Type B pancreatic cell (in vitro differentiated cells): ENCODE data around the gene CRHBP. TPM values are rescaled to one million over a fixed set of nuclear protein-coding genes. Genes with fewer than 3 reads are reported as not detected.
"Not testable (repeated sequence)": the region's sequence is repeated elsewhere in the genome, so short reads cannot be mapped to it uniquely, and the experiment has no call there.

ENCODE experiments used
- DNase-seq: peaks from one replicate; pipeline ENCODE4 v3.0.0; 2021; ENCODE audit warnings: mixed read lengths; ENCODE audit not compliant: unreplicated experiment; ENCODE audit errors: extremely low spot score
- H3K27ac Mint-ChIP-seq: 2 replicates; pipeline ENCODE4 v1.8.0; 2021; ENCODE audit warnings: mild to moderate bottlenecking, mixed read lengths
- H3K27me3 Mint-ChIP-seq: 2 replicates; pipeline ENCODE4 v1.8.0; 2021; ENCODE audit warnings: mixed read lengths
- H3K36me3 Mint-ChIP-seq: 2 replicates; pipeline ENCODE4 v1.8.0; 2021; ENCODE audit warnings: mixed read lengths
- H3K4me1 Mint-ChIP-seq: one replicate; pipeline ENCODE4 v1.8.0; 2021; ENCODE audit warnings: mixed read lengths; ENCODE audit not compliant: unreplicated experiment
- H3K4me3 Mint-ChIP-seq: 2 replicates; pipeline ENCODE4 v1.8.0; 2021; ENCODE audit warnings: mild to moderate bottlenecking, mixed read lengths
- H3K9me3 Mint-ChIP-seq: 2 replicates; pipeline ENCODE4 v1.8.0; 2021; ENCODE audit warnings: mixed read lengths
- total RNA-seq: library from RNA; stranded (reverse); gene quantifications from 2 replicates; pipeline ENCODE4 v1.2.1, GENCODE V29; 2021; ENCODE audit warnings: low replicate concordance
- TF ChIP-seq, protein P1 (sequence below): fragments of 200-600 bp; sonication (generic); conservative IDR thresholded peaks from 2 replicates; pipeline ENCODE4 v1.5.0; 2021; ENCODE audit warnings: antibody characterized with exemption, mild to moderate bottlenecking

CRHBP gene
- total RNA-seq, 1 donor from 2014 or later, result 0.87 TPM

DNA sequence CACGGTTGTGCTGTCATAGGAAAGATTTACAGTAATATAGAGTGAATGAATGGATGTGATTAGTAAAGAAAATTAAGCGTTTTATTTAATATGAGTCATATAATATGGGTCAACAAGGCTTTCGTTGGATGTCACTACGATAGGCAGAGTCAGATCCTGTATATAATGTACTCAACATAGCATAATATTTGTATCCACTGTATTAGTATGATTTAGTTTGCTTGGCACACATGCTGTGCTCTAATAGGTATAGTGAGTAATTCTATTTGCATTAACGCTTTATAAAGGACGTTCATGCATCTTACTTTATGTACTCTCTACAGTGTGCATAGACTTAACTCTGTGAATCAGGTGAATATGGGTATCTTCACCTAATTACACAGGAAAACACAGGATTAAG, 41.5 kb downstream of the CRHBP start:
- H3K4me1 Mint-ChIP-seq, result no peaks in the 10 kb centered on the region
- H3K27ac Mint-ChIP-seq, result no peak overlapping the region
- DNase-seq, result no peak
- TF ChIP-seq, protein P1, sequence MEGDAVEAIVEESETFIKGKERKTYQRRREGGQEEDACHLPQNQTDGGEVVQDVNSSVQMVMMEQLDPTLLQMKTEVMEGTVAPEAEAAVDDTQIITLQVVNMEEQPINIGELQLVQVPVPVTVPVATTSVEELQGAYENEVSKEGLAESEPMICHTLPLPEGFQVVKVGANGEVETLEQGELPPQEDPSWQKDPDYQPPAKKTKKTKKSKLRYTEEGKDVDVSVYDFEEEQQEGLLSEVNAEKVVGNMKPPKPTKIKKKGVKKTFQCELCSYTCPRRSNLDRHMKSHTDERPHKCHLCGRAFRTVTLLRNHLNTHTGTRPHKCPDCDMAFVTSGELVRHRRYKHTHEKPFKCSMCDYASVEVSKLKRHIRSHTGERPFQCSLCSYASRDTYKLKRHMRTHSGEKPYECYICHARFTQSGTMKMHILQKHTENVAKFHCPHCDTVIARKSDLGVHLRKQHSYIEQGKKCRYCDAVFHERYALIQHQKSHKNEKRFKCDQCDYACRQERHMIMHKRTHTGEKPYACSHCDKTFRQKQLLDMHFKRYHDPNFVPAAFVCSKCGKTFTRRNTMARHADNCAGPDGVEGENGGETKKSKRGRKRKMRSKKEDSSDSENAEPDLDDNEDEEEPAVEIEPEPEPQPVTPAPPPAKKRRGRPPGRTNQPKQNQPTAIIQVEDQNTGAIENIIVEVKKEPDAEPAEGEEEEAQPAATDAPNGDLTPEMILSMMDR, result no peak
- peaks cover 5% of the 10 kb centered on the region for H3K27me3 Mint-ChIP-seq
- H3K36me3 Mint-ChIP-seq, result no peaks in the 10 kb centered on the region
- H3K9me3 Mint-ChIP-seq, result no peaks in the 10 kb centered on the region
- H3K4me3 Mint-ChIP-seq, result no peak overlapping the region

DNA sequence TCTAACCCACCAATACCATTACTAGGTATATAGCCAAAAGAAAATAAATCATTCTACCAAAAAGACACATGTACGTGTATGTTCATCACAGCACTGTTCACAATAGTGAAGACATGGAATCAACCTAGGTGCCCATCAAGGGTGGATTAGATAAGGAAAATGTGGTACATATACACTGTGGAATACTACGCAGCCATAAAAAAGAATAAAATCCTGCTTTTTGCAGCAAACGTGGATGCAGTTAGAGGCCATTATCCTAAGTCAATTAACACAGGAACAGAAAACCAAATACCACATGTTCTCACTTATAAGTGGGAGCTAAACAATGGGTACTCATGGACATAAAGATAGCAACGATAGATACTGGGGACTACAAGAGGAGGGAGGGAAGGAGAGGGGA, 45.4 kb downstream of the CRHBP start:
- H3K9me3 Mint-ChIP-seq, H3K36me3 Mint-ChIP-seq, H3K4me1 Mint-ChIP-seq, H3K27ac Mint-ChIP-seq, DNase-seq, H3K4me3 Mint-ChIP-seq: not testable (repeated sequence)
- peaks cover 12% of the 10 kb centered on the region for H3K27me3 Mint-ChIP-seq

DNA sequence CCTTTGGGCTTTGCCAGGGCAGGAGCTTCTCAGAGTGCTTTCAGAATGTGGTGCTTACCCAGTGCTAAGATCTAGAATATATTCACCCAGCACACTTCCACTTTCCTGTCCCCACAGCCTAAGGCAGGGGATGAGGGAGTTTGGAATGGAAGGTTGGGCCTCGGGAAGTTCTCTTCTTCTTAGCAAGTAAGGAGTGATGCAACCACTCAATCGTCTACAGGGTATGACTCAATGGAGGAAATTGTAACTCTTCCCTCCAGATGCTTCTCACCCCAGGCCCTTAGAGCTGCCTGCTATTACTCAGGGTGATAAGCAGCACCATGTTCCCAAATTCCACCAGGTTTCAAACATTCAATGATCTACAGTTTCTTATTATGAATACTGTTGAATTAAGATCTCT, 46.6 kb downstream of the CRHBP start:
- Mint-ChIP-seq H3K36me3 (no peaks in the 10 kb centered on the region), H3K4me1 (no peaks in the 10 kb centered on the region), H3K9me3 (no peaks in the 10 kb centered on the region), H3K27ac (no peak overlapping the region), H3K27me3 (peaks cover 16% of the 10 kb centered on the region), H3K4me3 (no peak overlapping the region)
- TF ChIP-seq, protein P1, result no peak
- DNase-seq, result no peak

DNA sequence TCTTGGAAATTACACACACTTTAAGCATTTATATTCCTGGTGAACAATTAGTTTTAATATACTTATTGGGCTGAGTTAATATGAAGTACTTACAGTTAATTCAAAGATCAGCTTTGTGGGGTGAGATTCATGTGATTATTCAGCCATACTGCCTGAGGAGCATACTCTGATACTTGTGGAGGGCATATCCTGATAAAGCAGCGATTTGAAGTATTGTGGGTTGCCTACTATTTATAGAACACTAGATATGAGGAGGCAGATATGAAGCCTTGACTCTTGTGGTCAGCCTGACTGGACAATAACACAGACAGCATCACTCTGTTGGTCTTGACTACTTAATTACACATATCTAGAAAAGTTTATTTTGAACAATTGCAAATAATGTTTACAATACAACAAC, 50.4 kb downstream of the CRHBP start:
- Mint-ChIP-seq H3K4me3 (no peak overlapping the region), H3K36me3 (no peaks in the 10 kb centered on the region), H3K27me3 (peaks cover 16% of the 10 kb centered on the region), H3K27ac (no peak overlapping the region), H3K4me1 (no peaks in the 10 kb centered on the region), H3K9me3 (no peaks in the 10 kb centered on the region)
- DNase-seq, result no peak
- TF ChIP-seq, protein P1, result no peak

DNA sequence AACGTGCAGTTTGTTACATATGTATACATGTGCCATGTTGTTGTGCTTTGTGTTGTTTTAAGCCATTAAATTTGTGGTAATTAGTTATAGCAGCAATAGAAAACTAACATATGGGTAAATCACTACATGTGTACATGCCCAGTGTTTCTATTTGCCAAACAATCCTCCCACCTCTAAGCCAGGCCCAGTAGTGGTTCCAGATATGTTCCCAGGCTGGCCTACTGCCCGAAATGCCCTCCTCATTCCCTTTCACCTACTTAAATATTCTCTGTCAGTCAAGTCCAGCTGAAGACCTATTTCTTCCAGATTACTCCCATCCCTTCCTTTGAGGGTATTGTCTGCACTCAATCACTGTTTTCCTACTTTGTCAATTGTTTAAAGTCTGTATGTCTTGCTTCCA, 53.3 kb downstream of the CRHBP start:
- no peaks in the 10 kb centered on the region for H3K4me1 Mint-ChIP-seq
- TF ChIP-seq, protein P1, result no peak
- H3K4me3 Mint-ChIP-seq, result no peak overlapping the region
- H3K27me3 Mint-ChIP-seq, result peaks cover 16% of the 10 kb centered on the region
- H3K9me3 Mint-ChIP-seq, result no peaks in the 10 kb centered on the region
- no peaks in the 10 kb centered on the region for H3K36me3 Mint-ChIP-seq
- no peak for DNase-seq
- H3K27ac Mint-ChIP-seq, result no peak overlapping the region

DNA sequence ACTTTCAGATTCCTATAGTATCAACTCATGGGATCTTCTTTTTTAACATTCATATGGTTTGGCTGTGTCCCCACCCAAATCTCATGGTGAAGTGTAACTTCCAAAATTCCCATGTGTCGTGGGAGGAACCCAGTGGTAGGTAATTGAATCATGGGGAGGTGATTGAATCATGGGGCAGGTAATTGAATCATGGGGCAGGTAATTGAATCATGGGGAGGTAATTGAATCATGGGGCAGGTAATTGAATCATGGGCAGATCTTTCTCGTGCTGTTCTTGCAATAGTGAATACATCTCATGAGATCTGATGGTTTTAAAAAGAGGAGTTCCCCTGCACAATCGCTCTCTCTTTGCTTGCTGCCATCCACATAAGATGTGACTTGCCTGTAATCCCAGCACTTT, 55.6 kb downstream of the CRHBP start:
- H3K27me3 Mint-ChIP-seq, result peaks cover 13% of the 10 kb centered on the region
- TF ChIP-seq, protein P1, result no peak
- no peak overlapping the region for H3K4me3 Mint-ChIP-seq
- H3K9me3 Mint-ChIP-seq, result no peaks in the 10 kb centered on the region
- no peaks in the 10 kb centered on the region for H3K4me1 Mint-ChIP-seq
- DNase-seq, result no peak
- H3K36me3 Mint-ChIP-seq, result no peaks in the 10 kb centered on the region
- no peak overlapping the region for H3K27ac Mint-ChIP-seq
